ENCODE data around the gene RBFA. TPM values are rescaled to one million over a fixed set of nuclear protein-coding genes. Genes with fewer than 3 reads are reported as not detected.

The RBFA gene
- total and polyA plus RNA-seq, 2 of the 13 experiments (the other 11 are each of a cell fraction or from before 2014, with no cell fraction given), result 29.7 to 42.4 TPM

DNA sequence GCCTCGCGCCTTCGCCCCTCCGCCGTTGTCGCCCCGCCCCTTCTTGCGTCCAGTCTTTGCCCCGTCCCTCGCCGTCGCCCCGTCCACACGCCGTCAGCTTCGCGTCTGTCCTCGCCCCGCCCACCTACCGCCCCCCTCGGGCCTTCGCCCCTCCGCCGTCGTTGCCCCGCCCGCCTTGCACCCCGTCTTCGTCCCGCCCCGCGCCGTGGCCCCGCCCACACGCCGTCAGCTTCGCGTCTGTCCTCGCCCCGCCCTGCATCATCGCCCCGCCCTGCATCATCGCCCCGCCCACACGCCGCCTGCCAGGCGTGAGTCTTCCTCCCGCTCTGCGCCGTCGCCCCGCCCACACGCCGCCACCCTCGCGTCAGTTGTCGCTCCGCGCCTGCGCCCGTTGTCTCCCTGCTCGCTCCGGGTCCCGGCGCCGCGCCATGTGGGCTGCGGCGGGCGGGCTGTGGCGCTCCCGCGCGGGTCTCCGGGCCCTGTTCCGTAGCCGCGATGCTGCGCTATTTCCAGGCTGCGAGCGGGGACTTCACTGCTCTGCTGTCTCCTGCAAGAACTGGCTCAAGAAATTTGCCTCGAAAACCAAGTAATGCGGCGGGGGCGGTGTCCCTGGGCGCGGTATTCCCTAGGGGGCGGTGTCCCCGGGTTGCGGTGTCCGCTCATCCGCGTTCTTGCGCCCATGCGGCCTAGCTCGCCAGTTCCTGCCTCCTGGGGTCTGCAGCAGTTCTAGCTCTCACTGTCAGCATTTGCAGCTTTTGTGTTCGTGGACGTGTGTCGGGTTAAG lies at the start of gene RBFA (continued):
- TF ChIP-seq CREM (IDR thresholded peaks at IDR 0.05), result no peak
- no peak for TF ChIP-seq CREM (CRISPR knock-in tag; IDR thresholded peaks at IDR 0.05)
- peak; percentile 63; the same call in 1 of the 2 replicates for TF ChIP-seq NRL (CRISPR knock-in tag; IDR thresholded peaks at IDR 0.05; ENCODE audit: borderline replicate concordance)
- no peak for TF ChIP-seq CHD2 (IDR thresholded peaks at IDR 0.05; ENCODE audit: low read depth, low read length)
- no peak for TF ChIP-seq THYN1 (CRISPR knock-in tag; IDR thresholded peaks at IDR 0.05; ENCODE audit: borderline replicate concordance, low read depth)
- TF ChIP-seq, protein P1, sequence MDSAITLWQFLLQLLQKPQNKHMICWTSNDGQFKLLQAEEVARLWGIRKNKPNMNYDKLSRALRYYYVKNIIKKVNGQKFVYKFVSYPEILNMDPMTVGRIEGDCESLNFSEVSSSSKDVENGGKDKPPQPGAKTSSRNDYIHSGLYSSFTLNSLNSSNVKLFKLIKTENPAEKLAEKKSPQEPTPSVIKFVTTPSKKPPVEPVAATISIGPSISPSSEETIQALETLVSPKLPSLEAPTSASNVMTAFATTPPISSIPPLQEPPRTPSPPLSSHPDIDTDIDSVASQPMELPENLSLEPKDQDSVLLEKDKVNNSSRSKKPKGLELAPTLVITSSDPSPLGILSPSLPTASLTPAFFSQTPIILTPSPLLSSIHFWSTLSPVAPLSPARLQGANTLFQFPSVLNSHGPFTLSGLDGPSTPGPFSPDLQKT (CRISPR knock-in tag; IDR thresholded peaks at IDR 0.05; ENCODE audit: borderline replicate concordance), result no peak
- TF ChIP-seq NAIF1 (CRISPR knock-in tag; IDR thresholded peaks at IDR 0.05; ENCODE audit: borderline replicate concordance), result no peak
- TF ChIP-seq, protein P2, sequence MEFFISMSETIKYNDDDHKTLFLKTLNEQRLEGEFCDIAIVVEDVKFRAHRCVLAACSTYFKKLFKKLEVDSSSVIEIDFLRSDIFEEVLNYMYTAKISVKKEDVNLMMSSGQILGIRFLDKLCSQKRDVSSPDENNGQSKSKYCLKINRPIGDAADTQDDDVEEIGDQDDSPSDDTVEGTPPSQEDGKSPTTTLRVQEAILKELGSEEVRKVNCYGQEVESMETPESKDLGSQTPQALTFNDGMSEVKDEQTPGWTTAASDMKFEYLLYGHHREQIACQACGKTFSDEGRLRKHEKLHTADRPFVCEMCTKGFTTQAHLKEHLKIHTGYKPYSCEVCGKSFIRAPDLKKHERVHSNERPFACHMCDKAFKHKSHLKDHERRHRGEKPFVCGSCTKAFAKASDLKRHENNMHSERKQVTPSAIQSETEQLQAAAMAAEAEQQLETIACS (CRISPR knock-in tag; IDR thresholded peaks at IDR 0.05), result peak; percentile 50; the same call in 1 of the 2 replicates
- TF ChIP-seq ZFP36 (IDR thresholded peaks at IDR 0.05; ENCODE audit: borderline replicate concordance, low read depth, low read length, partially characterized antibody), result no peak
- TF ChIP-seq FOXJ3 (CRISPR knock-in tag; IDR thresholded peaks at IDR 0.05; ENCODE audit: borderline replicate concordance), result no peak
- TF ChIP-seq, protein P3, sequence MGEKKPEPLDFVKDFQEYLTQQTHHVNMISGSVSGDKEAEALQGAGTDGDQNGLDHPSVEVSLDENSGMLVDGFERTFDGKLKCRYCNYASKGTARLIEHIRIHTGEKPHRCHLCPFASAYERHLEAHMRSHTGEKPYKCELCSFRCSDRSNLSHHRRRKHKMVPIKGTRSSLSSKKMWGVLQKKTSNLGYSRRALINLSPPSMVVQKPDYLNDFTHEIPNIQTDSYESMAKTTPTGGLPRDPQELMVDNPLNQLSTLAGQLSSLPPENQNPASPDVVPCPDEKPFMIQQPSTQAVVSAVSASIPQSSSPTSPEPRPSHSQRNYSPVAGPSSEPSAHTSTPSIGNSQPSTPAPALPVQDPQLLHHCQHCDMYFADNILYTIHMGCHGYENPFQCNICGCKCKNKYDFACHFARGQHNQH (CRISPR knock-in tag; IDR thresholded peaks at IDR 0.05), result no peak
- TF ChIP-seq ZNF441 (CRISPR knock-in tag; IDR thresholded peaks at IDR 0.05; ENCODE audit: borderline replicate concordance), result peak; percentile 72
- TF ChIP-seq, protein P4, sequence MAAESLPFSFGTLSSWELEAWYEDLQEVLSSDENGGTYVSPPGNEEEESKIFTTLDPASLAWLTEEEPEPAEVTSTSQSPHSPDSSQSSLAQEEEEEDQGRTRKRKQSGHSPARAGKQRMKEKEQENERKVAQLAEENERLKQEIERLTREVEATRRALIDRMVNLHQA (CRISPR knock-in tag; IDR thresholded peaks at IDR 0.05), result no peak
- TF ChIP-seq, protein P5, sequence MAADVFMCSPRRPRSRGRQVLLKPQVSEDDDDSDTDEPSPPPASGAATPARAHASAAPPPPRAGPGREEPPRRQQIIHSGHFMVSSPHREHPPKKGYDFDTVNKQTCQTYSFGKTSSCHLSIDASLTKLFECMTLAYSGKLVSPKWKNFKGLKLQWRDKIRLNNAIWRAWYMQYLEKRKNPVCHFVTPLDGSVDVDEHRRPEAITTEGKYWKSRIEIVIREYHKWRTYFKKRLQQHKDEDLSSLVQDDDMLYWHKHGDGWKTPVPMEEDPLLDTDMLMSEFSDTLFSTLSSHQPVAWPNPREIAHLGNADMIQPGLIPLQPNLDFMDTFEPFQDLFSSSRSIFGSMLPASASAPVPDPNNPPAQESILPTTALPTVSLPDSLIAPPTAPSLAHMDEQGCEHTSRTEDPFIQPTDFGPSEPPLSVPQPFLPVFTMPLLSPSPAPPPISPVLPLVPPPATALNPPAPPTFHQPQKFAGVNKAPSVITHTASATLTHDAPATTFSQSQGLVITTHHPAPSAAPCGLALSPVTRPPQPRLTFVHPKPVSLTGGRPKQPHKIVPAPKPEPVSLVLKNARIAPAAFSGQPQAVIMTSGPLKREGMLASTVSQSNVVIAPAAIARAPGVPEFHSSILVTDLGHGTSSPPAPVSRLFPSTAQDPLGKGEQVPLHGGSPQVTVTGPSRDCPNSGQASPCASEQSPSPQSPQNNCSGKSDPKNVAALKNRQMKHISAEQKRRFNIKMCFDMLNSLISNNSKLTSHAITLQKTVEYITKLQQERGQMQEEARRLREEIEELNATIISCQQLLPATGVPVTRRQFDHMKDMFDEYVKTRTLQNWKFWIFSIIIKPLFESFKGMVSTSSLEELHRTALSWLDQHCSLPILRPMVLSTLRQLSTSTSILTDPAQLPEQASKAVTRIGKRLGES (CRISPR knock-in tag; IDR thresholded peaks at IDR 0.05; ENCODE audit: borderline replicate concordance), result no peak
- TF ChIP-seq, protein P6, sequence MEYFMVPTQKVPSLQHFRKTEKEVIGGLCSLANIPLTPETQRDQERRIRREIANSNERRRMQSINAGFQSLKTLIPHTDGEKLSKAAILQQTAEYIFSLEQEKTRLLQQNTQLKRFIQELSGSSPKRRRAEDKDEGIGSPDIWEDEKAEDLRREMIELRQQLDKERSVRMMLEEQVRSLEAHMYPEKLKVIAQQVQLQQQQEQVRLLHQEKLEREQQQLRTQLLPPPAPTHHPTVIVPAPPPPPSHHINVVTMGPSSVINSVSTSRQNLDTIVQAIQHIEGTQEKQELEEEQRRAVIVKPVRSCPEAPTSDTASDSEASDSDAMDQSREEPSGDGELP (IDR thresholded peaks at IDR 0.05; ENCODE audit: borderline replicate concordance, low read depth), result no peak; the same call in 1 of the 2 replicates
- no peak for TF ChIP-seq ATRX (CRISPR knock-in tag; IDR thresholded peaks at IDR 0.05; ENCODE audit: borderline replicate concordance)
- no peak for TF ChIP-seq NPAS2 (CRISPR knock-in tag; IDR thresholded peaks at IDR 0.05; ENCODE audit: borderline replicate concordance)
- no peak for TF ChIP-seq FOXM1 (CRISPR knock-in tag; IDR thresholded peaks at IDR 0.05)
- no peak for TF ChIP-seq MAFF (IDR thresholded peaks at IDR 0.05; ENCODE audit: low read depth, low read length)
- peak; percentile 85 for TF ChIP-seq SALL1 (CRISPR knock-in tag; IDR thresholded peaks at IDR 0.05)
- TF ChIP-seq ZNF34 (CRISPR knock-in tag; IDR thresholded peaks at IDR 0.05; ENCODE audit: borderline replicate concordance), result no peak
- TF ChIP-seq ZFY (CRISPR knock-in tag; IDR thresholded peaks at IDR 0.05), result peak; percentile 95

Measured in HepG2 (cell line).